Sigmoid colon (tissue), 4 donors: ENCODE data around the gene AMMECR1.

Experiments used
- CTCF ChIP-seq, 4 experiments: fragments of 450-650 bp in 3 of 4; fragments of 200-600 bp in 1 of 4; IDR thresholded peaks; one replicate each; pipeline ENCODE4 v1.5.1; 2016 to 2019; ENCODE audit warnings: antibody characterized with exemption in 4 of 4, mild to moderate bottlenecking in 3 of 4, moderate library complexity in 2 of 4
- EP300 ChIP-seq, 4 donors: sonication (generic); formaldehyde crosslinking; IDR thresholded peaks; one replicate each; pipeline ENCODE4 v1.6.1; 2017; ENCODE audit warnings: antibody characterized with exemption in 4 of 4
- POLR2A ChIP-seq, 2 donors: fragments of 450-650 bp; IDR thresholded peaks; one replicate each; pipeline ENCODE4 v1.6.1; 2016; ENCODE audit warnings: antibody characterized with exemption in 2 of 2, mild to moderate bottlenecking in 2 of 2, moderate library complexity in 2 of 2
- POLR2AphosphoS5 ChIP-seq, 4 donors: sonication (generic); formaldehyde crosslinking; IDR thresholded peaks; one replicate each; pipeline ENCODE4 v1.6.1; 2017; ENCODE audit warnings: antibody characterized with exemption in 4 of 4

GRCh38 chrX:110216027-110216426 lies 101.9 kb downstream of the AMMECR1 start:
- TF ChIP-seq CTCF (IDR thresholded peaks at IDR 0.05), result no peak
- no peak for TF ChIP-seq EP300 (IDR thresholded peaks at IDR 0.05)
- no peak for TF ChIP-seq POLR2A (IDR thresholded peaks at IDR 0.05)
- no peak for TF ChIP-seq POLR2AphosphoS5 (IDR thresholded peaks at IDR 0.05)
